ENCODE results near the gene GPC5.
"Not testable (repeated sequence)": the region's sequence is repeated elsewhere in the genome, so short reads cannot be mapped to it uniquely, and the experiment has no call there.

The GPC5 gene

GRCh38 chr13:92649140-92649813, 1250.9 kb downstream of the GPC5 start:
- no peak for DNase-seq (ENCODE audit: low read depth in 2 of 2)

- DNase-seq (ENCODE audit: low read depth in 2 of 2): no peak
Measured at GRCh38 chr13:92656103-92656502, 1257.7 kb downstream of the GPC5 start.

GRCh38 chr13:92656648-92657047, 1258.2 kb downstream of the GPC5 start:
- DNase-seq (ENCODE audit: low read depth in 2 of 2): no peak

- no peak for DNase-seq (ENCODE audit: low read depth in 2 of 2)
Measured at GRCh38 chr13:92657565-92657964, 1259.1 kb downstream of the GPC5 start.

GRCh38 chr13:92658293-92658692, 1259.9 kb downstream of the GPC5 start:
- DNase-seq (ENCODE audit: low read depth in 2 of 2): no peak

DNA sequence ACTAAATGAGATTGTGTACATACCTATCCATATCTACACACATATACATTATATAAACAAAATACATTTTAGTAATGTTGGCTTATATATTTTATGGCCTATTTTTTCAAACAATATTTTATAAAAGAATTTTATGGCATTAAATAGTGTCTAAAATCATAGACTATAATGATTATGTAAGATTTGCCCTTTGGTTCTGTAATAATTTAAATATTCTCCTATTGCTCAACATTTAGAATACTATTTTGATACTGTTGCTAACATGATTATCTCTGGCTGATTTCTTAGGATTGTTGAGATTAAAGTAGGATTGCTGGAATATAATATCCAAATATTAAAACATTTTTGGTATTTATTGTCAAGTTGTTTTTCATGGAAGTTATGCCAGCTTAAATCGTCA, 1263.0 kb downstream of the GPC5 start:
- no peak for DNase-seq (ENCODE audit: low read depth in 2 of 2)

- no peak for DNase-seq (ENCODE audit: low read depth in 2 of 2)
Measured at GRCh38 chr13:92668157-92668556, 1269.7 kb downstream of the GPC5 start.

- DNase-seq (ENCODE audit: low read depth in 2 of 2): no peak
Measured at GRCh38 chr13:92670096-92670495, 1271.7 kb downstream of the GPC5 start.

DNA sequence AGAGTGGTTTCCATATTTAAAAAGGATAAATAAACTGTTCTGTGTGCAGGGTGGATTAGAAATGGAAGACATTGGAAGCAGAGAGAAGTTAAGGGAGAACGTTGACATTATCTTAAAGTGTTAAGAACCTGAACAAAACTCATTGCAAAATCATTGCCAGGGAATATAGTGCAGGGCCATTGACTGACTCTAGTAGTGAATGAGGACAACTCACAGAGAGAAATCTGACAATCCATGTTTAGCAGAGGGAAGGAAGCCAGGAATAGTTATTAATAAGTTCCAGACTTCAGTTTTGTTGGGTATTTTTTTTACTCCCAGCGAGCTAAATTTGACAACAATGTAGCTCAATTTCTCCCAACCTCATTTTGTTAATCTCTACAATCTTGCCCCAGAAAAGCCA, 1273.4 kb downstream of the GPC5 start:
- DNase-seq (ENCODE audit: low read depth in 2 of 2): no peak

DNA sequence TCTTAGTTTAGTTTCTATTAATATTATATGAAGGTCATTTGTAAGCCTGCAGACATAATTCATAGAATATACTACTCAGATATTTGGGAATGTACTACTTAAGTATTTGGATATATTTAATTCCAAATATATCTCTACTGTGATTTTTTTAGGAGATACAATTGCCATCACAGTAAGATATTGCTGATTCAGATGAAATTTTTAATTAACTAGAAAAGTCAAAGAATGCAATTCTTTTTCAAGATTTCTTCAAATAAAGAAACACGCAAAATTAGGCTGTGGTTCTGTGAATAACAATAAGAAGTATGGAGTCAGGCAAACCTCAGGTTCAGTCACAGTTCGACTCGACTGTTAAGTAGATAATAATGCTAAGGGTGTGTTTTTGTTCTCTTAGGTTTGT, 1277.8 kb downstream of the GPC5 start:
- DNase-seq (ENCODE audit: low read depth in 2 of 2): no peak

DNA sequence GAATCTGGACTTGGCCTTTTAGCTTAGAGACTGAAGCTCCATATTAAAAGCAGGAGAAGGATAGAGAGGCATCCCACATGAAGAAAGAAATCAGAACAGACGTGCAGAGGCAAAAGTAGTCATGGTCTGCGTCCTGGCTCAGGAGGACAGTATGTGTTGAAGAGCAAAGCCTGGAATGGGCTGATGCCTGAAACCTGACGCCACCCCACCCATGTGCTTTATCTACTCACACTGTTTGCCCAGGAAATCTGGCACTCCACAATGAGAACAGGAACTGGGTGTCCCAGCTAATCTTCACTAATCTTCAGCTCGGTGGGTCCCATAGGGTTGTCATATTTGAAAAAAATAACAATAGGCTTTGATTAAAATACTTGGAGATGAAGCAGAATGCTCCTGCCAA, 1279.2 kb downstream of the GPC5 start:
- no peak for DNase-seq (ENCODE audit: low read depth in 2 of 2)

- DNase-seq (ENCODE audit: low read depth in 2 of 2): no peak
Measured at GRCh38 chr13:92679602-92680001, 1281.2 kb downstream of the GPC5 start.

DNA sequence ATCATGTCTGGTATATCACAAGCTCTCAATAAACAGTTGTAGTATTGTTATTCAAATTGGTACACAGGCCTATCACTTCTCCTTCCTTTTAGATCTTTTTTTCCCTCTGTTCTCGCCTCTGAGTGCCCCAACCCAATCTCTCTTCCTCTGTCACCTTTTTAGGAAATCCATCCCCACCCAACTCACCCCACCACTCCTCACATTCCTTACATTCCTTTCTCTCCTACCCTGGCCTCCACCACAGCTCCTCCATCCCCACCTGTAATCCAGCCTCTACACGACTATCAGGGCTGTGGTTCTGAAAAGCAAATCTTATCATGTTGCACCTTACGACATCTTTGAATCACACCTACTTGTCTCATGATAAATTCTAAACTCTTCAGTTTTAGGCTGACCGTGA, 1282.8 kb downstream of the GPC5 start:
- DNase-seq (ENCODE audit: low read depth in 2 of 2): no peak

DNA sequence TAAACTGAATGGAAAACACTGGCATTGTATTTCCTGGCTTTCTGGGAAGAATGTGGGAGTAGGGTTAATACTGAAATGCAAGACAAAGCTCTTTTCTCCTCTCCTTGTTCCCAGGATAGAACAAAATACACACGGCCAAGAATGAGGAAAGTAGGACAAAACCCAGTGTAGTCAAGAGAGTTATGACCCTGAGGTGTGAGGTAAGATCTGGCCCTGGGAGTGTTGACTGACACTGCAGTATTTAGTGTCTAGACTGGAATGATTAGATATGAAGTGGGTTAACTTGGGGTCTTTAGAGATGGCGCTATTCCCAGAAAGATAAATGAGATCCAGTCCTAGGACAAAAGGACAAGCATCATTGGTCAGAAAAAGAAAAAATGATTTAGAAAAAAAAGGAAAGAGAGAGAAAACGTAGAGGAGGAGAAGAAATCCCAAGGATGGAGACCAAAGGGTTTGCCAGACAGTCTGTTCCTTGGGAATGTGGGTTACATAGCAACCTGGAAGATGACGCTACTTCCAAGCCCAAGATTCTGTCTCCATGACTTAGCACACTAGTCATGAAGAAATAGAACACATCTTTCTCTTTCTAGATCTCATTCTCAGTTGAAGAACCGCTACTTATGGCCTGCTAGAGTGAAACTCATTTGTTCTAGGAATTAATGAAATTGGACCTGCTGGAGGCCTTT, 1284.6 kb downstream of the GPC5 start:
- no peak for DNase-seq (ENCODE audit: low read depth in 2 of 2)

GRCh38 chr13:92694047-92694446, 1295.6 kb downstream of the GPC5 start:
- no peak for DNase-seq (ENCODE audit: low read depth in 2 of 2)

DNA sequence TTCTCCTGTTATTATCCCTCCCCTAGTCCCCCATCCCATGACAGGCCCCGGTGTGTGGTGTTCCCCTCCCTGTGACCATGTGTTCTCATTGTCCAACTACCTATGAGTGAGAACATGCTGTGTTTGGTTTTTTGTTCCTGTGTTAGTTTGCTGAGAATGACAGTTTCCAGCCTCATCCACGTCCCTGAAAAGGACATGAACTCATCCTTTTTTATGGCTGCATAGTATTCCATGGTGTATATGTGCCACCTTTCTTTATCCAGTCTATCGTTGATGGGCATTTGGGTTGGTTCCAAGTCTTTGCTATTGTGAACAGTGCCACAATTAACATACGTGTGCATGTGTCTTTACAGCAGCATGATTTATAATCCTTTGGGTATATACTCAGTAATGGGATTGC, 1297.4 kb downstream of the GPC5 start:
- not testable (repeated sequence) for DNase-seq (ENCODE audit: low read depth in 2 of 2)

DNA sequence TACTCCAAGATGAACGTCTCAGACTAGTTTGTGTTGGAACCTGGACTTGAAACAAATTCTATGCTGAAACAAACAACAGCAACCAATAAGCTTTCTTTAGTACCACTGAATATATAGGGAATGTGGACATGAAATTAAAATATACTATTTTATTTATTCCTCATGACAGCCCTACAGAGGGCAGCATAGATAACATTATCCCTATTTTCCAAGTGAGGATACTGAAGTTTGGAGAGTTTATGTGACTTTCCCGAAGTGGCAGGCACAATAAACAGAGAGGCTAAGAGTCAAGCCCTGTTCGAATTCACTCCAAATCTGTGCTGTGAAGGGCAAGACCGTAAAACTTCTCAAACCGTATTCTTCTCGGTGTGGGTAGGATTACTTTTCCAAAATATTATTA, 1318.3 kb downstream of the GPC5 start:
- DNase-seq (ENCODE audit: low read depth in 2 of 2): peak in 1 of 2 experiments; percentile 9

GRCh38 chr13:92717857-92718256, 1319.4 kb downstream of the GPC5 start:
- DNase-seq (ENCODE audit: low read depth in 2 of 2): no peak

- no peak for DNase-seq (ENCODE audit: low read depth in 2 of 2)
Measured at GRCh38 chr13:92719868-92720267, 1321.4 kb downstream of the GPC5 start.

- no peak for DNase-seq (ENCODE audit: low read depth in 2 of 2)
Measured at GRCh38 chr13:92721620-92722019, 1323.2 kb downstream of the GPC5 start.

- DNase-seq (ENCODE audit: low read depth in 2 of 2): peak; percentile 28 to 40
Measured at GRCh38 chr13:92727118-92727517, 1328.7 kb downstream of the GPC5 start.

DNA sequence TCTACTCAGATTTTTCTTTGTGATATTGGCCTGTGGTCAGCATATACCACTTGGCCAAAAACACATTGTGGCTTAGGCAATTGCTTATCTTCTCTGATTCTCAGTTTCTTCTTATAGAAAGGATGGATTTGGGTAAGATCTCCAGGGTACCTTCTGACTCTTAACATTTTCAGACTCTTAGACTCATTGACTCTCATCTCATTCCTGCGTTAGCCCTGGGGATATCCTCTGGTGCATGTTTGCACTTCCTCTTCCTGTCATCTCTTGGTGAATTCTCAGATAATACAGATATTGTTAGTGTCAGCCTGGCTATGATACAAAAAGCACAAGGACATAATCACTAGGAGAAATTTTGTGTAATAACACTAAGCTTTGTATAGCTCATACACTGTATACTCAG, 1335.6 kb downstream of the GPC5 start:
- DNase-seq (ENCODE audit: low read depth in 2 of 2): no peak

GRCh38 chr13:92734545-92734944, 1336.1 kb downstream of the GPC5 start:
- DNase-seq (ENCODE audit: low read depth in 2 of 2): no peak

- DNase-seq (ENCODE audit: low read depth in 2 of 2): no peak
Measured at GRCh38 chr13:92735909-92736308, 1337.5 kb downstream of the GPC5 start.

Data from fibroblast of skin of left quadriceps (primary cell).